H1 (cell line): ENCODE measurements around the gene BLOC1S1. TPM values are rescaled to one million over a fixed set of nuclear protein-coding genes. Genes with fewer than 3 reads are reported as not detected.

Source experiments
- EGR1 ChIP-seq: IDR thresholded peaks from 2 replicates; pipeline ENCODE4 v1.6.1; 2011; ENCODE audit warnings: low read depth, low read length, borderline replicate concordance
- polyA plus RNA-seq, 7 experiments: library from polyadenylated mRNA; depleted of rRNA in 3 of 7; stranded (reverse) in 5 of 7; unstranded in 2 of 7; fragments of >200 nt in 5 of 7; fragments of 200-250 nt in 2 of 7; gene quantifications; 1 replicate in 5 of 7; 2 replicates in 1 of 7; 4 replicates in 1 of 7; pipeline versions ENCODE4 v1.2.1 to v1.2.3, GENCODE V29; 2011 to 2013; ENCODE audit warnings: missing spikeins in 2 of 7, mixed read lengths in 2 of 7
- total RNA-seq: library from RNA; stranded (reverse); fragmentation: NEBNext Ultra II Directional; extraction: Animal tissue kit (Norgen Biotek cat#: 25700); gene quantifications from 2 replicates; pipeline ENCODE4 v1.2.1, GENCODE V29; 2021

Gene BLOC1S1
- total and polyA plus RNA-seq, 2 of the 8 experiments (the other 6 are each of a cell fraction or from before 2014, with no cell fraction given): 91.1 to 185 TPM

- TF ChIP-seq EGR1: no peak
Measured at GRCh38 chr12:55738123-55739024, 22.5 kb downstream of the BLOC1S1 start (continued).
